Esophagus muscularis mucosa (tissue), 4 donors: Measurements from ENCODE around the gene SMIM13. TPM values are rescaled to one million over a fixed set of nuclear protein-coding genes. Genes with fewer than 3 reads are reported as not detected.
"Not testable (repeated sequence)": the region's sequence is repeated elsewhere in the genome, so short reads cannot be mapped to it uniquely, and the experiment has no call there.

Experiments
- DNase-seq: peaks from one replicate; pipeline ENCODE4 v3.0.0-alpha.2; 2017; ENCODE audit errors: extremely low spot score
- H3K27ac ChIP-seq, 4 donors: fragments of 200-600 bp; sonication (generic); replicated peaks in 1 of 4; 1 replicate in 3 of 4; 2 replicates in 1 of 4; pipeline ENCODE4 v1.5.1; 2016 to 2019; ENCODE audit warnings: mild to moderate bottlenecking in 1 of 4
- H3K27me3 ChIP-seq, 4 donors: fragments of 200-600 bp; sonication (generic); one replicate each; pipeline versions ENCODE4 v1.5.1 to v1.6.0; 2016 to 2019
- H3K36me3 ChIP-seq, 4 donors: fragments of 200-600 bp; sonication (generic); one replicate each; pipeline ENCODE4 v1.5.1; 2016 to 2019
- H3K4me1 ChIP-seq, 4 donors: fragments of 200-600 bp; sonication (generic); one replicate each; pipeline ENCODE4 v1.5.1; 2016 to 2019
- H3K4me3 ChIP-seq, 4 donors: fragments of 200-600 bp; sonication (generic); 1 replicate in 2 of 4; 2 replicates in 2 of 4; pipeline ENCODE4 v1.5.1; 2016 to 2019; ENCODE audit warnings: mild to moderate bottlenecking in 4 of 4, moderate library complexity in 1 of 4
- H3K9me3 ChIP-seq, 4 donors: fragments of 200-600 bp; sonication (generic); 1 replicate in 3 of 4; 2 replicates in 1 of 4; pipeline ENCODE4 v1.5.1; 2016 to 2019
- EP300 ChIP-seq: sonication (generic); formaldehyde crosslinking; IDR thresholded peaks from one replicate; pipeline ENCODE4 v1.6.1; 2017; ENCODE audit warnings: antibody characterized with exemption
- POLR2A ChIP-seq: fragments of 450-650 bp; IDR thresholded peaks from one replicate; pipeline ENCODE4 v1.6.1; 2017; ENCODE audit warnings: antibody characterized with exemption, moderate library complexity, mild to moderate bottlenecking, low read depth
- POLR2AphosphoS5 ChIP-seq, 2 donors: sonication (generic); formaldehyde crosslinking; IDR thresholded peaks; one replicate each; pipeline ENCODE4 v1.6.1; 2017; ENCODE audit warnings: antibody characterized with exemption in 2 of 2
- WGBS: methylation state at CpG from one replicate; pipeline ENCODE4 v1.1.5; 2018; 5-methylcytosine and 5-hydroxymethylcytosine counted together
- intact Hi-C: fragments of 100-400 bp; cut with DNase I; formaldehyde crosslinking; loops from one replicate; pipeline ENCODE4 v1.15.1; 2023
- total RNA-seq, 4 donors: library from RNA; depleted of rRNA; stranded (reverse); fragments of >200 nt; gene quantifications; one replicate each; pipeline versions ENCODE4 v1.1.0 to v1.2.1, GENCODE V29; 2016
- TF ChIP-seq, protein P1 (sequence below), 3 experiments: fragments of 200-600 bp in 2 of 3; fragments of 450-650 bp in 1 of 3; sonication (generic) in 2 of 3; IDR thresholded peaks; one replicate each; pipeline ENCODE4 v1.5.1; 2017 to 2019; ENCODE audit warnings: antibody characterized with exemption in 3 of 3, mild to moderate bottlenecking in 2 of 3, moderate library complexity in 1 of 3

The SMIM13 gene
- total RNA-seq, 4 donors from 2014 or later, result 9.3 to 15.2 (median 12.0) TPM

DNA sequence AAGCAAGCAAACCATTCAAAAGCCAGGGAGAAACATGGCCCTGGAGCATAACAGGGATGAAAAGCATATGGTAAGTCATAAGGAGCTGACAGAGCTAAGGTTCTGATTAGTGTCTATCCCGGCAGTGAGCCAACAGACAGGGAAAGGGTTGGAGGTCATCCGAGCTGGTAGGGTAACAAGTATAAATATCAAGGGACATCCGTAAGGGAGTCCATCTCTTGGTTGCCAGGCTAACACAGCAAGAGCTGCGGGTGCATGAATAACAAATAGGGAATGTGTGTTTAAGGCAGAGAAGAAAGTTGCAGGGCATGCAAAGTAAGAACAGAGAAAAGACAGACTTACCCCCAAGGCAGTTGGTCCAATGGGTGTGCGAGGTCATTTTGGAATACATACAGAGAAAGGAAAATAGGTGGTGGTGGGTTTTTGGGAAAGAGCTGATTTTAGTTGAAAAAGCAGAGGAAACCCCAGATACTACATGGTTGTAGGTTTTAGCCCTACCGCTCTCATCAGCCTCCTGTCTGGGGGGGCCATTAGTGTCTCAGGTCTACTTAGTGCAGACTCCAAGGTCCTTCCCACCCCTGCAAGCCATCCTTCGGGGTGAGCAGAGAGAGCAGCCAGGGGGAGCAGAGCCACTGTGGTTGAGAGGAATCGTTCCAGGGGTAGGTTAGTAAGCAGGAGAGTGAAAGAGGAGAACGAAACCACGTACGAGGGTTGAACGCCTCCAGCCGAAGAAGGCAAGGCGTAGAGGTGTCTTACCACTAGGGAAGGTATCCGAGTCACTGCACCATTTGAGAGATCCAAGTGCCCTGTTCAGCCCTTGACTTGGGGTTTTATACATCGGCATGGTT, 17.5 kb downstream of the SMIM13 start, which contains the start of gene ERVFRD-1:
Gene ERVFRD-1, minus strand, starts transcription at position 805 of the 848 bp plus-strand sequence. CDS start 6,415 bp downstream, outside the sequence.
- DNase-seq, result peak; percentile 87
- no peaks in the 10 kb centered on the region for H3K36me3 ChIP-seq
- 89% methylated on average over 16 of the region's 16 CpGs for WGBS
- H3K27me3 ChIP-seq, result no peaks in the 10 kb centered on the region
- TF ChIP-seq, protein P1, sequence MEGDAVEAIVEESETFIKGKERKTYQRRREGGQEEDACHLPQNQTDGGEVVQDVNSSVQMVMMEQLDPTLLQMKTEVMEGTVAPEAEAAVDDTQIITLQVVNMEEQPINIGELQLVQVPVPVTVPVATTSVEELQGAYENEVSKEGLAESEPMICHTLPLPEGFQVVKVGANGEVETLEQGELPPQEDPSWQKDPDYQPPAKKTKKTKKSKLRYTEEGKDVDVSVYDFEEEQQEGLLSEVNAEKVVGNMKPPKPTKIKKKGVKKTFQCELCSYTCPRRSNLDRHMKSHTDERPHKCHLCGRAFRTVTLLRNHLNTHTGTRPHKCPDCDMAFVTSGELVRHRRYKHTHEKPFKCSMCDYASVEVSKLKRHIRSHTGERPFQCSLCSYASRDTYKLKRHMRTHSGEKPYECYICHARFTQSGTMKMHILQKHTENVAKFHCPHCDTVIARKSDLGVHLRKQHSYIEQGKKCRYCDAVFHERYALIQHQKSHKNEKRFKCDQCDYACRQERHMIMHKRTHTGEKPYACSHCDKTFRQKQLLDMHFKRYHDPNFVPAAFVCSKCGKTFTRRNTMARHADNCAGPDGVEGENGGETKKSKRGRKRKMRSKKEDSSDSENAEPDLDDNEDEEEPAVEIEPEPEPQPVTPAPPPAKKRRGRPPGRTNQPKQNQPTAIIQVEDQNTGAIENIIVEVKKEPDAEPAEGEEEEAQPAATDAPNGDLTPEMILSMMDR (IDR thresholded peaks at IDR 0.05), result no peak
- TF ChIP-seq POLR2A (no peak), POLR2AphosphoS5 (IDR thresholded peaks at IDR 0.05) (no peak), EP300 (no peak)
- no peak within 1 kb of the TSS for H3K27ac ChIP-seq
- H3K9me3 ChIP-seq, result no peaks in the 10 kb centered on the region
- H3K4me3 ChIP-seq, result no peak within 1 kb of the TSS
- intact Hi-C loops, result no loop called here
- H3K4me1 ChIP-seq, result peaks cover 0 to 18% (median 7%) of the 10 kb centered on the region in 4 donors

DNA sequence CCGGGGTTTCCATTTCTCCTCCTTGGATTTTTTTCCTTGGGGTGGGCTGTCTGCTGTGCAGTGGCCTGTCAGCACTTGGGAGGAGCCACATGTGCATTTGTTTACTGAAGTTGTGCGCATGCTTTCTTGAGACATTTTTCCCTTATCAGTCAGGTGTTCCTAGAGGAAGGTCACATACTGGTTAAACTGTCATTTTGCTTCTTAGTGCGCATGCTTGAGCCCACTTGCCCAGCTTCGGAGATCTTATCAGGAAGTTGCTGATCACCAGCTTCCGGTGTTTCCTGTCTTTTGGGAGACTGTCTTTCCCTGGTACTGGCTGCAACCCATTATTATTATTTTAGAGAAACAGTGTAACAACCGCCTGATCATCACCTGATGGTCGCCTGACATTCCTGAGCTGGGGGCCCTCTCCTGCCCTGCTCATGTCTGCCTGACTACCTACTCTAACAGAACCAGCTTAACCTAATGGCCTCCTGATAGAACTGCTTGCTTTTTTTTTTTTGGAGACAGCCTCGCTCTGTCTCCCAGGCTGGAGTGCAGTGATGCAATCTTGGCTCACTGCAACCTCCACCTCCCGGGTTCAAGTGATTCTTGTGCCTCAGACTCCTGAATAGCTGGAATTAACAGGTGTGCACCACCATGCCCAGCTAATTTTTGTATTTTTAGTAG, 18.3 kb downstream of the SMIM13 start:
- Histone ChIP-seq H3K9me3 (no peaks in the 10 kb centered on the region), H3K27me3 (no peaks in the 10 kb centered on the region), H3K4me3 (no peak overlapping the region), H3K27ac (no peak overlapping the region), H3K36me3 (no peaks in the 10 kb centered on the region), H3K4me1 (peaks cover 0 to 18% (median 7%) of the 10 kb centered on the region in 4 donors)
- 56% methylated on average over 9 of the region's 9 CpGs for WGBS
- TF ChIP-seq, protein P1 (IDR thresholded peaks at IDR 0.05), result no peak
- TF ChIP-seq EP300 (no peak), POLR2A (no peak), POLR2AphosphoS5 (IDR thresholded peaks at IDR 0.05) (no peak)
- intact Hi-C loops, result no loop called here
- DNase-seq, result no peak

DNA sequence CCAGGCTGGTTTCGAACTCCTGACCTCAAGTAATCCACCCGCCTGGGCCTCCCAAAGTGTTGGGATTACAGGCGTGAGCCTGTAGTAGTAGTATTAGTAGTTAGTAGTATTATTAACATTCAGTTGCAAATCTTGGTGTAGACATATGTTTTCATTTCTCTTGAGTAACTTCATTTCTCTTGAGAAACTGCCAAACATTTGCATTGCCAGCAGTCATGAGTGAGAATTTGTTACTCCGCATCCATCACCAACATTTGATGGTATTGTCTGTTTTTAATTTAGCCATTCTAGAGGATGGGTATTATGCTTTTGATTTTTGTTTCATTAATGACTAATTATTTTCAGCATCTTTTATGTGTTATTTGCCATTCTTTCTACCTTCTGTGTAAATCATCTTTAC, 19.4 kb downstream of the SMIM13 start:
- no peak for DNase-seq
- Histone ChIP-seq H3K4me3 (no peak overlapping the region), H3K36me3 (no peaks in the 10 kb centered on the region), H3K4me1 (peaks cover 0 to 18% (median 7%) of the 10 kb centered on the region in 4 donors), H3K27me3 (no peaks in the 10 kb centered on the region), H3K9me3 (no peaks in the 10 kb centered on the region), H3K27ac (no peak overlapping the region)
- TF ChIP-seq, protein P1 (IDR thresholded peaks at IDR 0.05), result no peak
- TF ChIP-seq POLR2AphosphoS5 (IDR thresholded peaks at IDR 0.05), result no peak
- TF ChIP-seq EP300, result no peak
- TF ChIP-seq POLR2A, result no peak
- intact Hi-C loops, result no loop called here
- 95% methylated on average over 4 of the region's 4 CpGs for WGBS

DNA sequence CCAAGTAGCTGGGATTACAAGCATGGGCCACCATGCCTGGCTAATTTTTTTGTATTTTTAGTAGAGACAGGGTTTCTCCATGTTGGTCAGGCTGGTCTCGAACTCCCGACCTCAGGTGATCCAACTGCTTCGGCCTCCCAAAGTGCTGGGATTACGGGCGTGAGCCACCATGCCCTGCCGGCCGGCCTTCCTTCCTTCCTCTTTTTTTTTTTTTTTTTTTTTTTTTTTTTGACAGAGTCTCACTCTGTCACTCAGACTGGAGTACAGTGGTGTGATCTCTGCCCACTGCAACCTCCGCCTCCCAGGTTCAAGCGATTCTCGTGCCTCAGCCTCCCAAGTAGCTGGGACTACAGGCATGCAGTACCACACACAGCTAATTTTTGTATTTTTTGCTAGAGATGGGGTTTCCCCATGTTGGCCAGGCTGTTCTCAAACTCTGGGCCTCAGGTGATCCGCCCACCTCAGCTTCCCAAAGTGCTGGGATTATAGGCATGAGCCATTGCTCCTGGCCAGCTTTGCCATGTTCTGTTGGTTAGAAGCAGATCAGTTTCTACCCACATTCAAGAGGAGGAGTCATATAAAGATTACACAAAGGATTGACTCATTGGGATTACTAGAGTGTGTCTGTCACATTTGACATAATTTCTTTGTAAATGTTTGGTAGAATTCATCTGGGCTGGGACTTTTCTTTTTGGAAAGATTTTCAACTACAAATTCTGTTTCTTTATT, 22.3 kb downstream of the SMIM13 start:
- H3K4me3 ChIP-seq, H3K36me3 ChIP-seq, intact Hi-C loops, H3K27me3 ChIP-seq, H3K27ac ChIP-seq, H3K9me3 ChIP-seq, DNase-seq: not testable (repeated sequence)
- H3K4me1 ChIP-seq, result peaks cover 10 to 23% (median 17%) of the 10 kb centered on the region in 4 donors
- 91% methylated on average over 11 of the region's 11 CpGs for WGBS
